Stimulated activated CD8-positive, alpha-beta memory T cell treated with anti-CD3 and anti-CD28 coated beads, Interleukin-2, amount 100 ng/mL, for 48 hours (primary cell): ENCODE data around the gene DOCK4.

Source experiments
- DNase-seq, 2 donors: peaks; one replicate each; pipeline ENCODE4 v3.0.0-alpha.2; 2020; ENCODE audit warnings: low read depth in 2 of 2

Gene DOCK4

GRCh38 chr7:112113913-112114575 lies 92.2 kb downstream of the DOCK4 start:
- no peak for DNase-seq

- DNase-seq: no peak
These were observed 93.4 kb downstream of the DOCK4 start for GRCh38 chr7:112112822-112113255.

GRCh38 chr7:112110651-112111050 lies 95.5 kb downstream of the DOCK4 start:
- DNase-seq: no peak

- no peak for DNase-seq
These were observed 96.0 kb downstream of the DOCK4 start for GRCh38 chr7:112110175-112110574.

- DNase-seq: no peak
These were observed 97.2 kb downstream of the DOCK4 start for GRCh38 chr7:112108981-112109380.

- no peak for DNase-seq
These were observed 100.3 kb downstream of the DOCK4 start for GRCh38 chr7:112105584-112106530.

GRCh38 chr7:112104120-112104519 lies 102.1 kb downstream of the DOCK4 start:
- DNase-seq: no peak

- DNase-seq: no peak
These were observed 103.0 kb downstream of the DOCK4 start for GRCh38 chr7:112103246-112103645.

- DNase-seq: no peak
These were observed 104.9 kb downstream of the DOCK4 start for GRCh38 chr7:112101201-112101846.

- no peak for DNase-seq
These were observed 108.7 kb downstream of the DOCK4 start for GRCh38 chr7:112097524-112097923.

- no peak for DNase-seq
These were observed 112.8 kb downstream of the DOCK4 start for GRCh38 chr7:112093409-112093808.

GRCh38 chr7:112092709-112093395 lies 113.3 kb downstream of the DOCK4 start:
- DNase-seq: no peak

- no peak for DNase-seq
These were observed 113.9 kb downstream of the DOCK4 start for GRCh38 chr7:112092306-112092705.

- DNase-seq: no peak
These were observed 114.4 kb downstream of the DOCK4 start for GRCh38 chr7:112091768-112092167.

GRCh38 chr7:112089551-112089950 lies 116.6 kb downstream of the DOCK4 start:
- no peak for DNase-seq

- no peak for DNase-seq
These were observed 117.6 kb downstream of the DOCK4 start for GRCh38 chr7:112088484-112089016.

- DNase-seq: no peak
These were observed 119.5 kb downstream of the DOCK4 start for GRCh38 chr7:112086496-112087254.

GRCh38 chr7:112084520-112084971 lies 121.7 kb downstream of the DOCK4 start:
- DNase-seq: no peak

- DNase-seq: no peak
These were observed 122.3 kb downstream of the DOCK4 start for GRCh38 chr7:112083776-112084355.

- no peak for DNase-seq
These were observed 123.9 kb downstream of the DOCK4 start for GRCh38 chr7:112082306-112082705.
